GM21528 (cell line): ENCODE results near the gene GPR39.

Experiments
- ATAC-seq: cut with Tn5 transposase; IDR thresholded peaks from one replicate; pipeline ENCODE4 v1.9.1; 2021; ENCODE audit warnings: mild to moderate bottlenecking, moderate library complexity; ENCODE audit not compliant: unreplicated experiment, low FRiP score

Gene GPR39

GRCh38 chr2:132659331-132659730, 242.7 kb downstream of the GPR39 start:
- no peak for ATAC-seq

- no peak for ATAC-seq
These were observed 246.1 kb downstream of the GPR39 start for GRCh38 chr2:132662732-132663131.

- no peak for ATAC-seq
These were observed 247.5 kb downstream of the GPR39 start for GRCh38 chr2:132664096-132664495.

GRCh38 chr2:132665401-132666140, 249.0 kb downstream of the GPR39 start:
- no peak for ATAC-seq

- no peak for ATAC-seq
These were observed 251.1 kb downstream of the GPR39 start for GRCh38 chr2:132667706-132668105.

- no peak for ATAC-seq
These were observed 251.7 kb downstream of the GPR39 start for GRCh38 chr2:132668189-132668823.

- ATAC-seq = no peak
These were observed 252.6 kb downstream of the GPR39 start for GRCh38 chr2:132668987-132669907.

- no peak for ATAC-seq
These were observed 253.4 kb downstream of the GPR39 start, which contains the start of gene LYPD1 for GRCh38 chr2:132669908-132670495. LYPD1 (minus strand) TSS chr2:132670205; CDS start chr2:132669932, 273 bp downstream.

- no peak for ATAC-seq
These were observed 254.0 kb downstream of the GPR39 start for GRCh38 chr2:132670496-132671150.

- ATAC-seq = no peak
These were observed 254.7 kb downstream of the GPR39 start for GRCh38 chr2:132671151-132671835.

- no peak for ATAC-seq
These were observed 260.4 kb downstream of the GPR39 start for GRCh38 chr2:132676999-132677398.

GRCh38 chr2:132677661-132678060, 261.1 kb downstream of the GPR39 start:
- ATAC-seq = no peak

GRCh38 chr2:132678483-132678882, 261.9 kb downstream of the GPR39 start:
- ATAC-seq = no peak

GRCh38 chr2:132680544-132680943, 263.9 kb downstream of the GPR39 start:
- ATAC-seq = no peak

GRCh38 chr2:132681766-132682165, 265.2 kb downstream of the GPR39 start:
- no peak for ATAC-seq

GRCh38 chr2:132690664-132691303, 274.2 kb downstream of the GPR39 start:
- no peak for ATAC-seq

- ATAC-seq = no peak
These were observed 275.0 kb downstream of the GPR39 start for GRCh38 chr2:132691556-132691955.

- no peak for ATAC-seq
These were observed 276.2 kb downstream of the GPR39 start for GRCh38 chr2:132692816-132693215.
